H1 (cell line): ENCODE data around the gene PET100.

Experiments
- BRCA1 ChIP-seq: IDR thresholded peaks from 2 replicates; pipeline ENCODE4 v1.6.1; 2012; ENCODE audit warnings: low read depth, low read length, improper control_type of control experiment
- CTCF ChIP-seq, 3 experiments: IDR thresholded peaks; 1 replicate in 2 of 3; 2 replicates in 1 of 3; pipeline versions ENCODE4 v1.5.1 to v1.6.1; 2011; ENCODE audit warnings: low read length in 3 of 3, mild to moderate bottlenecking in 3 of 3, inconsistent platforms in 2 of 3, low read depth in 1 of 3, moderate library complexity in 1 of 3; ENCODE audit not compliant: insufficient read depth in 1 of 3; ENCODE audit errors: control extremely low read depth in 1 of 3
- POLR2A ChIP-seq, 2 experiments: IDR thresholded peaks; 1 replicate in 1 of 2; 2 replicates in 1 of 2; pipeline ENCODE4 v1.6.1; 2011; ENCODE audit warnings: low read depth in 2 of 2, low read length in 2 of 2, mild to moderate bottlenecking in 2 of 2; ENCODE audit errors: control extremely low read depth in 1 of 2
- RAD21 ChIP-seq, 2 experiments: IDR thresholded peaks in 1 of 2; conservative IDR thresholded peaks in 1 of 2; 2 replicates each; pipeline ENCODE4 v1.6.1; 2011; ENCODE audit warnings: low read depth in 2 of 2, low read length in 2 of 2, improper control_type of control experiment in 1 of 2, inconsistent platforms in 1 of 2, mild to moderate bottlenecking in 1 of 2, moderate library complexity in 1 of 2

GRCh38 chr19:7670790-7671189, 41.2 kb downstream of the PET100 start:
- TF ChIP-seq CTCF (IDR thresholded peaks at IDR 0.05; ENCODE audit: control extremely low read depth in 1 of 3, insufficient read depth in 1 of 3, low read depth in 1 of 3, low read length in 3 of 3) (no peak), POLR2A (IDR thresholded peaks at IDR 0.05; ENCODE audit: control extremely low read depth in 1 of 2, low read depth in 2 of 2, low read length in 2 of 2) (no peak), RAD21 (IDR thresholded peaks at IDR 0.05 in 1 of 2, conservative IDR thresholded peaks at IDR 0.05 in 1 of 2; ENCODE audit: low read depth in 2 of 2, low read length in 2 of 2) (no peak), BRCA1 (no peak)
